ENCODE data around the gene ZBTB7C.

ZBTB7C gene

DNA sequence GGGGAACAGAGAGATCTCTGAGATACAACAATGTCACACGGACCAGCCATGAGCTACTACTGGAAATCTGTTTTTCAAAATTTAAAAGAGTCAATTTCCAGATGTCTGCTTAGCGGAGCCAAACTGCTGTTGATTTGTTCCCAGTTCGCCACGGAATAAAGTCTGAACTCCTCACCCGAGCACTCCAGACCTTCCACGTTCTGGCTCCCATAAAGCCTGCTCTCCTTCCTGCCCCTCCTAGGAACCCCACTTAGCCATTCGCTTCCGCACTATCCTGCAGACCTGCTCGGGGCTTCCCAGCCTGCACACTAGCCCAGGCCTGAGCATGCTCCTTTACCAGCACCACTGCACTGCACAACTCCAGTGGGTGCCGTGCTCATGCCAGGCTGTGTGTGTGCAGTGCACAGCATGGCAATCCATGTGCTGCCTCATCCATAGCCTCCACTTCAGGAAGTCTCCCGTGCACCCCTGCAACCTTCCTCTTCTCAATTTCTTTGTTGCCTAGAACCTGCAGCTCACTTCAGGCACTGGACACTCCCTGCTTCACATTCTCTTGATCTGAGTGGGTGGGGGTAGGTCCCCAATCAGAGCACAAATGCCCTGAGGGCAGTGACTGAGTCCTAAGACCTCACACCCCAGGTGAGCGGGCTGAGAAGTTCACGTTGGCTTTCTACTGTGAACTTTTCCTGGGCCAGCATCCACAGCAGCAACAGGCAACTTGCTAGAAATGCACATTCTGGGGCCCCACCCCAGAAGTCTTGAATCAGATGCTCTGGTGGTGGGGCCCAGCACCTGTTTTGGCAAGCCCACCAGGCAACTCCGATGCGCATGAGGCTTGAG is 53.7 kb downstream of the ZBTB7C start:
- H3K4me2 ChIP-seq (ENCODE audit: low read depth, low read length, poor library complexity, severe bottlenecking) = no peak overlapping the region
- no peaks in the 10 kb centered on the region for H3K9me2 ChIP-seq (replicated peaks; ENCODE audit: low read depth, low read length)
- H4K20me1 ChIP-seq (ENCODE audit: insufficient read depth, low read length, poor library complexity, severe bottlenecking) = no peaks in the 10 kb centered on the region
- no peaks in the 10 kb centered on the region for H3F3A ChIP-seq (ENCODE audit: low read depth)
- no peaks in the 10 kb centered on the region for H3K4me1 ChIP-seq (ENCODE audit: insufficient read depth, low read length, poor library complexity, severe bottlenecking)
- H2AFZ ChIP-seq (ENCODE audit: low read length) = no peak overlapping the region
- no peaks in the 10 kb centered on the region for H3K36me3 ChIP-seq (ENCODE audit: insufficient read depth, low read length)
- TF ChIP-seq, protein P1, sequence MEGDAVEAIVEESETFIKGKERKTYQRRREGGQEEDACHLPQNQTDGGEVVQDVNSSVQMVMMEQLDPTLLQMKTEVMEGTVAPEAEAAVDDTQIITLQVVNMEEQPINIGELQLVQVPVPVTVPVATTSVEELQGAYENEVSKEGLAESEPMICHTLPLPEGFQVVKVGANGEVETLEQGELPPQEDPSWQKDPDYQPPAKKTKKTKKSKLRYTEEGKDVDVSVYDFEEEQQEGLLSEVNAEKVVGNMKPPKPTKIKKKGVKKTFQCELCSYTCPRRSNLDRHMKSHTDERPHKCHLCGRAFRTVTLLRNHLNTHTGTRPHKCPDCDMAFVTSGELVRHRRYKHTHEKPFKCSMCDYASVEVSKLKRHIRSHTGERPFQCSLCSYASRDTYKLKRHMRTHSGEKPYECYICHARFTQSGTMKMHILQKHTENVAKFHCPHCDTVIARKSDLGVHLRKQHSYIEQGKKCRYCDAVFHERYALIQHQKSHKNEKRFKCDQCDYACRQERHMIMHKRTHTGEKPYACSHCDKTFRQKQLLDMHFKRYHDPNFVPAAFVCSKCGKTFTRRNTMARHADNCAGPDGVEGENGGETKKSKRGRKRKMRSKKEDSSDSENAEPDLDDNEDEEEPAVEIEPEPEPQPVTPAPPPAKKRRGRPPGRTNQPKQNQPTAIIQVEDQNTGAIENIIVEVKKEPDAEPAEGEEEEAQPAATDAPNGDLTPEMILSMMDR (conservative IDR thresholded peaks at IDR 0.05; ENCODE audit: low read length) = no peak
- no peak for TF ChIP-seq EZH2phosphoT487 (IDR thresholded peaks at IDR 0.05; ENCODE audit: borderline replicate concordance)
- no peak overlapping the region for H3K9ac ChIP-seq (ENCODE audit: low read depth, low read length, poor library complexity, severe bottlenecking)
- H3K9me3 ChIP-seq (ENCODE audit: insufficient read depth, low read depth, low read length) = no peaks in the 10 kb centered on the region
- H3K27me3 ChIP-seq (ENCODE audit: insufficient read depth, low read length, poor library complexity, severe bottlenecking) = no peaks in the 10 kb centered on the region
- no peak overlapping the region for H3K4me3 ChIP-seq (ENCODE audit: low read length, poor library complexity, severe bottlenecking)
- no peaks in the 10 kb centered on the region for H3K79me2 ChIP-seq (ENCODE audit: insufficient read depth, low read length)

GRCh38 chr18:48354746-48355260 is 54.4 kb downstream of the ZBTB7C start:
- Histone ChIP-seq H4K20me1 (ENCODE audit: insufficient read depth, low read length, poor library complexity, severe bottlenecking) (no peaks in the 10 kb centered on the region), H3K4me2 (ENCODE audit: low read depth, low read length, poor library complexity, severe bottlenecking) (no peak overlapping the region), H3F3A (ENCODE audit: low read depth) (no peaks in the 10 kb centered on the region), H3K27me3 (ENCODE audit: insufficient read depth, low read length, poor library complexity, severe bottlenecking) (no peaks in the 10 kb centered on the region), H2AFZ (ENCODE audit: low read length) (0 out of 2 replicates have a peak overlapping the region, but pooled peaks have one; percentile 75), H3K36me3 (ENCODE audit: insufficient read depth, low read length) (no peaks in the 10 kb centered on the region), H3K4me3 (ENCODE audit: low read length, poor library complexity, severe bottlenecking) (no peak overlapping the region), H3K9ac (ENCODE audit: low read depth, low read length, poor library complexity, severe bottlenecking) (no peak overlapping the region), H3K9me3 (ENCODE audit: insufficient read depth, low read depth, low read length) (no peaks in the 10 kb centered on the region), H3K4me1 (ENCODE audit: insufficient read depth, low read length, poor library complexity, severe bottlenecking) (no peaks in the 10 kb centered on the region), H3K79me2 (ENCODE audit: insufficient read depth, low read length) (no peaks in the 10 kb centered on the region), H3K9me2 (replicated peaks; ENCODE audit: low read depth, low read length) (no peaks in the 10 kb centered on the region)
- TF ChIP-seq, protein P1 (conservative IDR thresholded peaks at IDR 0.05; ENCODE audit: low read length) = no peak
- TF ChIP-seq EZH2phosphoT487 (IDR thresholded peaks at IDR 0.05; ENCODE audit: borderline replicate concordance) = no peak

DNA sequence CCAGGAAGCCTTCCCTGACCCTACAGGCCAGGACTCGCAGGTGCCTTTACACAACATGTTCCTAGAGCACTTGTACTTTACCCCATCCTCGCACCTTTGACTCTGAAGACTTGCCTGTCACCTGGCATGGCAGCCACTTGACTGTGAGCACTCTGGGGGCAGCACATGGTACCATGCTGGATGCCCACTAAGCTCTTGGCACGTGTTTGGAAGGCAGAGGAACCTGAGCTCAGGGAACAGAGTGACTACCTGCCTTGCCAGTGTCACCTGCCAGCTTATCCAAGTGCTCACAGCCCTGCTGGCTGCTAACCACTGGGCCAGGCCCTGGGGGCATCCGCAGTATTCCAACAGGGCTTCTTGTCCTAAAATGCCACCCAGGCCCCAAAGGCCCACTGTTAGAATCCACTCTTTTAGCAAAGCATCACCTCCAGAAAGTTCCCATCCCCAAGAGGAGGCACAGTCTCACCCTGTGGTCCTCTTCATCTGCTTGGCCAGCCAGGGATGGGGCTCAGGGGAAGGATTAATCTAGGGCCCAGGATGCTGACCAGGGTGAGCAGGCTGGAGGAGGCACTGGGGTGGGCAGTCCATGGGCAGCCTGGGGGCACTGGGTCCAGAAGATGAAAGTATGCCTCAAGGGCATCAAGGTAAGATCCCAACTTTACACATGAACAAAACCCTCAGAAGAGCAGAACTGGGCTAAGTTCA is 57.0 kb downstream of the ZBTB7C start:
- Histone ChIP-seq H3K9me3 (ENCODE audit: insufficient read depth, low read depth, low read length) (no peaks in the 10 kb centered on the region), H3K79me2 (ENCODE audit: insufficient read depth, low read length) (no peaks in the 10 kb centered on the region), H3K9ac (ENCODE audit: low read depth, low read length, poor library complexity, severe bottlenecking) (no peak overlapping the region), H3K36me3 (ENCODE audit: insufficient read depth, low read length) (no peaks in the 10 kb centered on the region), H3K4me1 (ENCODE audit: insufficient read depth, low read length, poor library complexity, severe bottlenecking) (no peaks in the 10 kb centered on the region), H3K9me2 (replicated peaks; ENCODE audit: low read depth, low read length) (no peaks in the 10 kb centered on the region), H3K4me3 (ENCODE audit: low read length, poor library complexity, severe bottlenecking) (no peak overlapping the region), H4K20me1 (ENCODE audit: insufficient read depth, low read length, poor library complexity, severe bottlenecking) (no peaks in the 10 kb centered on the region), H3K27me3 (ENCODE audit: insufficient read depth, low read length, poor library complexity, severe bottlenecking) (no peaks in the 10 kb centered on the region), H2AFZ (ENCODE audit: low read length) (no peak overlapping the region), H3K4me2 (ENCODE audit: low read depth, low read length, poor library complexity, severe bottlenecking) (no peak overlapping the region), H3F3A (ENCODE audit: low read depth) (no peaks in the 10 kb centered on the region)
- TF ChIP-seq, protein P1 (conservative IDR thresholded peaks at IDR 0.05; ENCODE audit: low read length) = no peak
- no peak for TF ChIP-seq EZH2phosphoT487 (IDR thresholded peaks at IDR 0.05; ENCODE audit: borderline replicate concordance)

Measured in Loucy (cell line).